Fibroblast of lung (primary cell): Measurements from ENCODE around the gene SPDYE17.
"Not testable (repeated sequence)": the region's sequence is repeated elsewhere in the genome, so short reads cannot be mapped to it uniquely, and the experiment has no call there.

Experiments used
- CTCF ChIP-seq, 2 donors: IDR thresholded peaks in 1 of 2; conservative IDR thresholded peaks in 1 of 2; 1 replicate in 1 of 2; 2 replicates in 1 of 2; pipeline ENCODE4 v1.5.1; 2011 to 2012; ENCODE audit warnings: low read length in 2 of 2, control low read depth in 1 of 2, inconsistent platforms in 1 of 2, low read depth in 1 of 2, mild to moderate bottlenecking in 1 of 2
- EZH2 ChIP-seq: IDR thresholded peaks from 2 replicates; pipeline ENCODE4 v1.5.1; 2012; ENCODE audit warnings: low read length, control low read depth, mild to moderate bottlenecking; ENCODE audit errors: missing control alignments

- TF ChIP-seq CTCF (conservative IDR thresholded peaks at IDR 0.05 in 1 of 2, IDR thresholded peaks at IDR 0.05 in 1 of 2; ENCODE audit: low read depth in 1 of 2, low read length in 2 of 2); EZH2: not testable (repeated sequence)
These were observed 24.2 kb downstream of the SPDYE17 start for GRCh38 chr7:77008000-77008399.
